KG1 (cell line): Measurements from ENCODE around the gene OVAAL.
"Not testable (repeated sequence)": the region's sequence is repeated elsewhere in the genome, so short reads cannot be mapped to it uniquely, and the experiment has no call there.

Source experiments
- DNase-seq: peaks from one replicate; lab custom pipeline; 2025; lab: John Stamatoyannopoulos, UW

OVAAL gene

DNA sequence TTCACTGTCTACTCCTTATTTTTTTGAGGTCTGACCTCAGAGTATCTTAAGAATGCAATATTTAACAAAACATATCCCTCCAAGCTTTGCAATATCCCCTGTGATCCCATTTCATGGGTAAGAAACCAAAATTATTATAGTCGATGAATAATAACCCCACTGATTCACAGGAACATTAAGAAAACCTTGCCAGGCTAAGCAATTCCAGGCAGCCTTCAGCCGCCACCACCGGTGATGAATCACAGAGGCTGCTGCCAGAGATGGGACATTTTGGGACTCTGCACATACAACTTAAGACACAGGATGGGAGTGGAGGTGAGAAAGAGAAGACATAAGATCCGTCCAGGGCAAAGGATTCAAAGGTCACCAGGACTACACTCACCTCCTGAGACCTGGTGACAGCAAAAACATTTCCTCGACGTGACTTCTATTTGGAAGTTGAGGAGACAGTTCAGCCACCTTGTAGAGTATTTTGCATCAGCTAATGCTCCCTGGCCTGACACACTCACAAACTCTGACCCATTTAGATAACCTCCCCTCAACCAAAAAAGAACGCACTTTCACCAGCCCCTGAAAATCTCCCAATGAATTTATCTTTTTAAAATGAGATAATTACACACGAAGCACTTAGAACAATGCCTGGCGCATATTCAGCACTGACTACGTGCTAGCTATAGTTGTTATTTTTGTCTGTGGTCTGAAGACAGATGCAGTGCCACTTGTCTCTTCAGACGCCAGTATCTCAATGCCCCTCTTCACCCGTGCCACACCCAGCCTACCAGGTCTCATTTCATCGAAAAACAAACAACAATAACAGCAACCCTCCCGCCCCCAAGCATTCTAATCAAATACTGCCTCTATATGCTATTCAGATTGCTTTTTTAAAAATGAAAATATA lies 17.8 kb upstream of the OVAAL start:
- DNase-seq: no peak

DNA sequence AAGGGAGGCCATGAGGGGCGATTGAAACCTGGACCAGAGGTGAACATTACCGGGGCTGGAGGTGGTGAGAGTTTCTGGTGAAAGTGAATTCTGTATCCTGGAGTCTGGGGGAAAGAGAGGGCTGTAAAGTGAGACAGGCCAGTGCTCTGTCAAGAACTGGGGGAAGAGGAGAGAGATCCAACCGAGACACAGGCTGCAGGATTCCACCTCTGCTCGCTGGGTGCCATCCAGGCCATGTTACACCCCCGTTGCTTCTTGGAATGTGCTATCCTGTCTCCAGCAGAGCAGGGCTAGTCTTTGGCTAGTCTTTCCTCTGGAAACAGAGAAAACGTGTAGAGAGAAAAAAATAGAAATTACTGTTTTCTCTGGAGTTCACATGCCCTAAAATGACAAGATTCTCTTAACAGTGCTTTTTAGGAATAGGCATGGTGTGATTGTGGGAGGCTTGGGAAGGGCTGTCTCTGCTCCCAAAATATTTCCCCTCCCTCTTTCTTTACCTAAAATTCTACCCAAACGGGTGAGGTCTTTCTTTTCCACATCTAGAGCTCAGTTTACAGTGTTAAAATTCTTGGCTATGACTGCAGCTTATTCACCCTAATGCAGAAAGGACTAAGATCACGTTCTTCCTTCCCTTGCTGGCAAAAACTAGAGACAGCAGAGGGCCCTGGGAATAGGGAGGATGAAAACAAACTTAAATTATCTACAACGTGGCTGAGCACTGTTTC lies 16.5 kb upstream of the OVAAL start:
- no peak for DNase-seq

DNA sequence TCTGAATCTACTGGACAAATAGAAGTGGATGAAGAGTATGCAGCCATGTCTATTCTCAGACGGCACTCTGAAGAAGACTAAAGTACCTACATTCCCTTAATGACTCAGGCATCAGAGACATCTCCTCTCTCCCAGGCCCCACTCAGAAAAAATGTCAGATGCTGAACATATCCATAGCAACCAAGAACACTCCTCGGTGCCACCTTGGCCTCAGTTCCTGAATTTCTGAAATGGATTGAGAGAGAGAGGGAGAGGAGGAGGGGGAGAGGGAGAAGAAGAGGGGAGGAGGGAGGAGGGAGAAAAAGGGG lies 16.0 kb upstream of the OVAAL start:
- DNase-seq: no peak

DNA sequence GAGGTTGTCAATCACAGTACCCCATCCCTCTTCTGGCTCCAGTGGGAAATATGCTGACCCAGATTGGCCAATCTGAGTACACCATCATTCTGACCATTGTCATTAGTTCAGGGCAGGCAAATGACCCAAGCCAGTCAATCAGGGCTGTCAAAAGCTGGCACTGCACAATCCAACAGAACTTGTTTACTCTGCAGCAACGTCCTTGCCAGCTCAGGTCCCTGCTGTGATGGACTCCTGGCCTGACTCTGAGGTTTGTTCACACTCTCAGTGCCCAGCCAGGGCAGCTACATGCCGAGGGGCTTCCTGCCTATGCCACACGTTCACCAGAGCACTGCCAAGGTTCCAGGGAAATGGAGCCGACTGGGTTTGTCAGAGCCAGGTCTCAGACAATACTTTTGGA lies 14.7 kb upstream of the OVAAL start:
- no peak for DNase-seq

DNA sequence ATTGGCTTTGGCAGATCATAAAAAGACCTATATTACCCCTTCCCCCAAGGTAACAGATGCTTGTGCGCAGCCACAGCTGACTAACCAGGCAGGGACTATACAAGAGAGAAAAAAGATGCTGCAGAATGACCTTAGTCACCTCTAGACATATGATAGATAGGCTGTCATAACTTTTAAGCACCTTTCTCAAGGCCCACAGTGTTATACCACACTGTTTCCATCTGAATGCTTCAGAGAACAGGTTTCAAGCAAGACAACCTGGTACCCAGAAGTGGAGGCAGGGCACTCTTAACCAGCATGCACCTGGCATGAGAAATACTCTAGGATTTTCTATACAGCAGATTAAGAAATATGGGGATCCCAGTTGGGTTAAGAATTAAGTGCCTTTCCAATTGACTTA lies 12.8 kb upstream of the OVAAL start:
- no peak for DNase-seq

DNA sequence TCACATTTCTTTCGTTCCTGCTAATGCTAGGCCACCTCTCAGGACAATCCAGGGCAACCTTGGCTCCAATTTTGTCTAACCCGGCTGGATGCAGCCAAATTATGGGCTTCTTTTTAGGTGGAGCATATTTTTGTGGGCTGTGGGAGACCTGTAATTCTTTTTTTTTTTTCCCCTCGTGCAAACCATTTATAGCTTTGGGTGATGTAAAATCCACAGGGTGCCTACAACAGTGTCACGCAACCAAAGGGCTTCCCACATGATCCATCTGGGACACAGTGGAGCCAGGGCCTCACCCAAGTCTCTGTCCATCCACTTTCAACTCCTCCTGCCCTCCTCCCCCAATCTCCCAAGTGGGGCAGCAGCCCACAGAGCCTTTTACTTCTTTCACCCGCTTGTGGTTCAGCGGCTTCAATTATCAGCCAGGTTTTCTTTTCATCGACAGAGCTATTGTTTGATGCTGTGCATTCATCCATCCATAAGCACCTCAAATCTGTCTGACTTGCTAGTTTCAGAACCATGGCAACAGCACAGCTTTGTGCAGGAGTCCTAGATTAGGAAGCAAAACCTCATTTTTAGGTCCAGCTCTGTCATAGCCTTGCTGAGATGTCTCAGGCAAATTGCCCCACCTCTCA lies 10.0 kb upstream of the OVAAL start:
- no peak for DNase-seq

DNA sequence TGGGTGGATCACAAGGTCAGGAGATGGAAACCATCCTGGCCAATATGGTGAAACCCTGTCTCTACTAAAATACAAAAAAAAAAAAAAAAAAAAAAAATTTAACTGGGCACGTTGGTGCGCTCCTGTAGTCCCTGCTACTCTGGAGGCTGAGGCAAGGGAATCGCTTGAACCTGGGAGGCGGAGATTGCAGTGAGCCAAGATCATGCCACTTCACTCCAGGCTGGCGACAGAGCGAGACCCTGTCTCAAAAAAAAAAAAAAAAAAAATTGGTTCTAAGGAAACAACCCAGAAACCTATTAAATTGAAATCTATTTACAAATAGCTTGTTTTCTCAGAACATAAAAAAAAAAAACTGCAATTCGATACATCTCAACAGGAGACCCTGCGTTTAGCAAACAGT lies 9.0 kb upstream of the OVAAL start:
- DNase-seq: not testable (repeated sequence)

DNA sequence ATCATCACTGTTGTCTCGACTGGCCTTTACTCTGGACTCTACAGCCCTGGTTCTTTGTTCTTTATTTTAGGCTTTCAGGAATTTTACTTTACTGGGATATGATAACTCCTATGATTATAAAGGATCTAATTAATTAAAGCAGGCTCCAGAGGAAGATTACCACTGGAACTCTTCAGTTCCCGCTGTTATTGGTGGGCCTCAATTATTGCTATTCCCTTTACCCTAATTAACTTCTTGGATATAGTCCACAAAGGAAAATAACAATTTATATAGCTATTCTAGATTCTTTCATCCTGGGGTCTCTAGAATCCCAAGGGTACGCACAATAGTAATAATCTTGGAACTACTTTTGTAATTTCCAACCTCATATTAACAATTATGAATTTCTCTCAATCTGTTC lies 8.5 kb upstream of the OVAAL start:
- DNase-seq: no peak

DNA sequence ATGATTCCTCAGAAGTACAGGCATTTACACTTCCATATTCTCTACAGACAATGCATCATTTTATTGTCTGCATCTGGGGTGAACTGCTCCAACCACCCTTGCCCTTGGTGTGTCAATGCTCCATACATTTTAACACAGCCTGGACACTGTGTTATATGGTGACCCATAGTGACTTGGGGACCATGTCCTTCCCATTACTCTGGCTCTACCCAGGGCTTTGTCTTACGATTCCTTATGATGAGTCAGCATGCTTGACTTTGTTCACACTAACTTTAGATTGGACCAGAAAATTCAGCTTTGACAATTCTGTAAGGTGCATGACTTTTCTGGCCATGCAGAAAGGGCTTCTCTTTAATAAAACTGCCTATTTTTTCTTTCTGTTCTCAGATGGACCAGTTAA lies 6.8 kb upstream of the OVAAL start:
- no peak for DNase-seq

DNA sequence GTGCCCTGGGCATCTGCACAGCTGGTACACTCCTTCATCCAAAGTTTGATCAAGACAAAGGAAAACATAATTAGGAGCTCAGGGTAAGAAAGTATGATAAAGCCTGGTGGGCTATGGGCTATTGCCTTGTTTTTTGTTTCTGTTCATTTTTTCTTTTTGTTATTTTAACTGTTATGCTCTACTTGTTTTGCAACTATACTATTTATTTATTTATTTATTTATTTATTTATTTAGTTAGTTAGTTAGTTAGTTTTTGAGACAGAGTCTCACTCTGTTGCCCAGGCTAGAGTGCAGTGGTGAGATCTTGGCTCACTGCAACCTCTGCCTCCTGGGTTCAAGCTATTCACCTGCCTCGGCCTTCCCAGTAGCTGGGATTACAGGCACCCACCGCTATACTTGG lies 5.7 kb upstream of the OVAAL start:
- not testable (repeated sequence) for DNase-seq

DNA sequence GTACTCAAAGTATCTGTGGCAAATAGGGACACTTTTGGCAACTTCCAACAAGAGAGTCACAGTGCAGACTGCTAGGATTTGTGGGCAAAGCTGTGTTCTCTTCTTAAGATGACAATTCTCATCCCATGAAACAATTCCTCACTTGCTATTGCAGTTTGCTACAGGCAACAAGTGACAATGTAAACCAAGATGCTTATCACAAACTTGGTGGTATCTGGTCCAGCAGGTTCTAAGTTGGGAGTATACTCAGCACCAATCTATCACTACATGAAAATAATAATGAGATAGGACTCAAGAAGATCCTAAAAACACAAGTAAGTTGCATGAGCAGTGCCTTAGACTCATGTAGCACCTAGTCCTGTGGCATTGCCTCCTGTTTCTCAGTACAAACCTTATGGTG lies 3.4 kb upstream of the OVAAL start:
- no peak for DNase-seq

DNA sequence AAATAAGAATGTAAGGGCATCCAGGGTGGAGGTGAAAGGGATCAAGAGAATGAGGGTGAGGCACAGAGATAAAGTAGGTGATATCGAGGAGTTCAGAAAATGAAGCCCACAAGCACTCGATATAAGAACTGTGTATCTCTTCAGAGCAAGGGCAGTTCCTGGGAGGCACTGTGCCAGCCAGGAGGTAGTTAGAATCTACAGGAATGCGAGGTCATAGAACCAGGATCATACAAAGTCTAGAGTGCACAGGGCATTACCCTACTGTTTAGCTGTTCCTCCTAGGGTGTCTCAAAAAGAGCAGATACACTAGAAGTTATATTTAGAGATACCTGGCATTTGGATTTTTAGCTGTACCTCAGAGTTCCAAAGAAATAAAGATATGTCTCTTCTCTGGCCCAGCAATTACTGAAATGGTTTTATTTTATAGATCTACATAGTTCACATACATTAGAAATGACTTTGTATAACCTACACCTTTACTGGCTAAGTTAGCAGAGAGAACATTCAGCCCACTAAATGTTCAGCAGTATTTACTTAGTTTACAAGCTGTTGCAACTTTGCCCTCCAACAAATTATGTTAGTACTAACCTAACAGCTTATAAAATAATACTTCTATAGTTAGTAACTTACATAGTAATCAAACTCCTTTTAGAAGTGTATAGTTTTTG lies 1.6 kb downstream of the OVAAL start:
- no peak for DNase-seq

DNA sequence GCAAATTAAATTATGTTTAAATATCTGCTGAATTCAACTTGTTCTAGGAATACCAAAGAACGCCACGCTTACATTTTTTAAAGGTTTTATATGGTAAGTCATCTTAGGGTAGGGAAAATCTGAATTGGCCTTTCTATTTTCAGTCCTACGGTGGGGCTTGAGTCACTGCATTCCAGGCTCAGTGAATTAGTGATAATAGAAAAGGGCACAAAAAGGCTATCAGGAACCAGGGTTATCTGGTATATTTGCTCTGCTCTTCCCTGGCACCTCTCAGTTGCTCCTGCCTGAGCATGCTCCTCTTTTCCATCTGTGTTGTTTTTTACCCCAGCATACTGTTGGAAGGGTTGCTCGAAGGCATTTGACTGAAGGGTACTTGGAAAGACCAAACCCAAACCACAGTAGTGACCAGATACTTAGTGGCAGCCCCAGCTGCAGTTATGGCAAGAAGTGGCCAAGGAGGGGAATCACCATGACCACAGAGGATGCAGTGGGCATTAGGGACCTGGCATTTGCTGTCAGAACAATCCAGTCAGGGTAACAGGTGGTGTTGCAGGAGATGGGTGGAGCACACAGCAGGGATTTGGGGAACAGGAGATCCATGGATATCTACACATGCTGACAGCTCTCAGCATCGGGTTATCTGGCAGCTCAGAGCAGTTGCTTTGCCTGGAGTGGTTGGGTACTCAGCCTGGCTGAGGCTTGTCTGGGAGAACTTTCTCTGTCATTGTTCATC lies 2.3 kb downstream of the OVAAL start:
- no peak for DNase-seq

DNA sequence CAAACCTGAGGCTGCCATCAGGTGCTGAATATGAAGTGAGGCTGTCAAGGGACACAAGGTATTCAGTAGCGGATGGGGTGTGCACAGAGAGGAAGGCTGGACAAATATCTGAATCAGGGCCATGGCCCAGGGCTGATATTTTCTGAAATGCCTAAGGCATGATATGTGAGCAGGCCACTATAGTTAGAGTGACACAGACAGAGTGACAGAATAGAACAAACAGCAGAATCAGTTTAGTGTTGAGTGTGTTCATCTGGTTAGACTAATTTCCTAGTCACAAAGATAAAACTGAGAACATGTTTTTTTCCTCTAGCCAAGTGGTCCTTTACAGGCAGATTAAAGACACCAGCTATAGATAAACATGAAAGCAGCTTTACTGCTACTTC lies 3.9 kb downstream of the OVAAL start:
- no peak for DNase-seq

DNA sequence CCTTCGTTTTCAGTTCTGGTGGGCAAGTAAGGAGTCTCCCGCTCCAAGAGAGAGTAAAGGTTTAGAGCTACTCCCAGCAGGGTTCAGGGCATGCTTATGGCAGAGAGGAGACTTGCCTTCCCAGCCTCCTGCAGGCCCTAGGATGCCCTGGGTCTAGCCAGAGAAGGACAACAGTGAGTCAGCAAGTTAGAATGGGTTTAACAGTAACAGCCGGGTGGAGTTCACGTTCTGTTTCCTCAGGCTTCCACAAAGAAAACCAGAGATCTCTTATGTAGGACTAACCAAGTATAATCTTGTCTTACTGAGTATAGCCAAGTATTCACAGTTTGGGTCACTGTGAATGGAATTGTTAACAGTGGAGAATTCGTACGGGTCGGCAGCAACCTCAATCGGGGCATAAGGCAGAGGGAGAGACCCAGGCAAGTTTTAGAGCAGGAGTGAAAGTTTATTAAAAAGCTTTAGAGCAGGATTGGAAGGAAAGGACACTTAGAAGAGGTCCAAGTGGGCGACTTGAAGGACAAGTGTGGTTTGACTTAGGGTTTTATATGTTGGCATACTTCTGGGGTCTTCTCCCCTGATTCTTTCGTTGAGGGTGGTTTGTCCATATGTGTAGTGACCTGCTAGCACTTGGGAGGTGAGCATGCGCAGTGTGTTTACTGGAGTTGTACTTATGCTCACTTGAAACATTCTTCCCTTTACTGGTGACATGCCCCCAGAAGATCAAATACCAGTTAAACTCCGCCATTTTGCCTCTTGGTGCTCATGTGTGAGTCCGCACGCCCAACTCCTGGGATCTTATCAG lies 4.5 kb downstream of the OVAAL start:
- DNase-seq: no peak

DNA sequence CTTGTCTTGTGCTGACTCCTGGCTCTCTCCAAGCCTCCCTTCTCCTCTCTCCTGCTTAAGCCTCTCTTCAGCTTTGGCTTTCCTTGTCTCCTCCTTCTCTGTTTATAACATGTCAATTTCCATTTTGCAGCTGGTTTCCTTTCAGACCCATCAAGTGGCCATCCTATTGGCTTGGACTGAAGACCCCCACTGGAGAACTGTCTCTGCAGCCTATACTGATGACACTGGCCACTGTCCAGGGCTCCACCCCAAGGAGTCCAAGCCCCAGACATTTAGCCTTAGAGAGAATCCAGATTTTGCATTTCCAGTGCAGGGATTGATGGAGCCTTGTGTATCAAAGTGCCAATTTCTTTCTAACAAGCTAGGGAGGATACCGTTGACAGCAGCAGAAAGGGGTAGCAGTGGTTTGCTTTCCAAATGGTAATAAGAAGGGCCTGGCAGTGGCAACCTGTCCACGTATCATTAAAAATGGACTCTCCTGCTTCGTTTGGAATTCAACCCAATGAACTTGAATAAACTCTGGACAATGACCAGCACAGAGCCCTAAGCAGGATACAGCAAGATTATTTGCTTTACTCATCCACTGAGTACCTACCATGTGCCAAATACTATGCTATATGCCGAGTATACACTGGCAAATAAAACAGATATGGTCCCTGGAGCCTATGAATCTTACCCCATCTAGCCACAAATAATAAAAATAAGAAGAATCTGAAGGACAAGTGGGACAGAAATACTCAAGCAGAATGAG lies 6.5 kb downstream of the OVAAL start:
- no peak for DNase-seq

DNA sequence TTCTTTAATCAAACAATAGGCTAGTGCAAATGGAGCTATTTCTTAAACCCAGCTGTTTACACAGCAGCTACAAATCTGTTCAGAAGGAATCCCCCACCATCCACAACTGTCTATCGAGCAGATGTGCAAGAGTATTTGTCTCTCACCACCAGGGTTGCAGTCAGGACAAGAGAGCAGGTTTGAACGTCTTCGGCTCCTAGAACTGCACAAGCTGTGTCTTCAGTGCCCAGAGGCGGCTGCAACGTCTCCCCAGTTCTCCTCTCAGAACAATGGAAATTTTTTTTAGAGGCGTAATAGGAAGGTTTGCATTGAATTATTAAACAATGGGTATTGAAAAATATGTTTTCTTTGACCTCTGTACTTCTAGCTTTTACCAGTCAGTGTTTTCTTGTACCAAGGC lies 7.3 kb downstream of the OVAAL start:
- DNase-seq: no peak

DNA sequence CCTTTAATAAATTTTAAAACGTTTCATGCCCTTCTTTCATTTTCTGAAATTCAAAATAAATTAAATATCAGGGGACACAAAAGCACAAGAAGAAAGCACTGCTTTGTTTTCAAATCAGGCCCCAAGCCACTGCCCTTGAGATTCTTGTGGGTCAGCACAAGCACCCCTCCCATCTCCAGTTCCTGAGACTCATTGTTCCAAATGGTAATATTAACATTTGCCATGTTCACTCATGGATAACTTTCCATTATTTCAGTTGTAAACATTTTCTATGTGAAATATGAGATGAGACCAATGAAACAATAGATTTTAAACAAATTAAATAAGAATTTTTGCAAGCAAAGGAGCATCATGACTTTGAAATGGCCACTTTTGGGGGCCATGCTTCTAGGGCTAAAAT lies 7.7 kb downstream of the OVAAL start:
- no peak for DNase-seq

DNA sequence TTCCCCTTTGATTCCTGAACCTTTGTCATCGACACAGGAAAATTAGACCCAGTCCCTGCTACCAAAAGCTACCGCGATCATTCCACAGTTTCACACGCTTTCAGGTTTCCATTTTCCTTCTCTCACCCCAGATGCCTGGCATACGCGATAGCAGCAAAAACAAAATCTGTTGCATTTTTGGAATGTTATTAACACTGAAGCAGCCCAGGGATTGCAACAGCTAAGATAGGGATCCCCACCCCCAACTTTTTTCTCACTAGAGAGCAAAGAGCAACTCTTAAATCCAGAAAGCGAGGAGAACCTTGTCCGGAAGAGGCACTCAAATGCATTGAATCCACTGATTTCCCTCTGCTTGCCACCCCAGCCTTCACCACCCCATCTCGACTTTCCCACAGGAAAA lies 8.9 kb downstream of the OVAAL start:
- DNase-seq: no peak

DNA sequence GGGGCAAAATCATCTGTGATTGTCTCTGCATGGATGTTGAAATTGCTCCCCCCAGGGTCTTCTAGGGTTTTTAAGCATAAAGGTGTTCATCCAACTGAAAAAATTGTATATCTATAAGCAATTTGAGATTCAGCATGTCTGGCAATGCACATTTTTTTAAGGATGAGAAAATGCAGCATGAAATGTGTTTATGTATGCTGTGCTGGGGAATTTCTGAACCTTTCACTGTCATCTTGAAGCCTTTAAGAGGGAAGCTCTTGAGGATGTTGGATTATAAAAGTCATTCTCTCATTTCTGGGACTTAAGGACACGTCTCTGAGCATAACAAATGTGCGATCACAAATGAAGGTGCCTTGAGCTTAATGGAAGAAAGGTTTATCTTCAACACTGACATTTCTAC lies 9.4 kb downstream of the OVAAL start:
- DNase-seq: no peak
